GM19324 (cell line): Measurements from ENCODE around the gene NEUROD2.

Source experiments
- ATAC-seq: cut with Tn5 transposase; IDR thresholded peaks from one replicate; pipeline ENCODE4 v1.9.1; 2021; ENCODE audit warnings: mild to moderate bottlenecking, moderate library complexity; ENCODE audit not compliant: unreplicated experiment, low FRiP score

Gene NEUROD2

GRCh38 chr17:39635614-39636176, 28.0 kb upstream of the NEUROD2 start:
- no peak for ATAC-seq

GRCh38 chr17:39634384-39634871, 26.7 kb upstream of the NEUROD2 start:
- ATAC-seq = no peak

- ATAC-seq = no peak
Observed at GRCh38 chr17:39633570-39634183, 26.0 kb upstream of the NEUROD2 start.

GRCh38 chr17:39632153-39632941, 24.6 kb upstream of the NEUROD2 start:
- ATAC-seq = no peak

GRCh38 chr17:39631403-39631802, 23.7 kb upstream of the NEUROD2 start:
- ATAC-seq = no peak

- ATAC-seq = no peak
Observed at GRCh38 chr17:39629898-39630297, 22.2 kb upstream of the NEUROD2 start.

- ATAC-seq = no peak
Observed at GRCh38 chr17:39629494-39629880, 21.8 kb upstream of the NEUROD2 start.

GRCh38 chr17:39628655-39629493, 21.2 kb upstream of the NEUROD2 start:
- no peak for ATAC-seq

- ATAC-seq = no peak
Observed at GRCh38 chr17:39627712-39628516, 20.2 kb upstream of the NEUROD2 start.

GRCh38 chr17:39627047-39627711, 19.5 kb upstream of the NEUROD2 start:
- ATAC-seq = no peak

GRCh38 chr17:39626171-39627046, 18.7 kb upstream of the NEUROD2 start, which contains the start of gene PPP1R1B:
PPP1R1B (plus strand) TSS chr17:39626952; CDS start chr17:39627393, 441 bp downstream.
- no peak for ATAC-seq

GRCh38 chr17:39625198-39625785, 17.6 kb upstream of the NEUROD2 start:
- ATAC-seq = no peak

- no peak for ATAC-seq
Observed at GRCh38 chr17:39624313-39624712, 16.6 kb upstream of the NEUROD2 start.

GRCh38 chr17:39623356-39623950, 15.7 kb upstream of the NEUROD2 start:
- no peak for ATAC-seq

GRCh38 chr17:39622380-39623006, 14.8 kb upstream of the NEUROD2 start:
- ATAC-seq = no peak

GRCh38 chr17:39621523-39622379, 14.0 kb upstream of the NEUROD2 start:
- ATAC-seq = peak; percentile 63
